Measurements from ENCODE around the gene XAGE1A. TPM values are rescaled to one million over a fixed set of nuclear protein-coding genes. Genes with fewer than 3 reads are reported as not detected.

The XAGE1A gene
- total RNA-seq, 1 experiment from 2014 or later = not detected

Other genes starting within 250 kb of the XAGE1A start
- not detected for gene XAGE2, start 126.8 kb upstream of the XAGE1A start, total RNA-seq (2021; ENCODE audit: unreplicated experiment)
- not detected for gene XAGE1B, start 21.3 kb downstream of the XAGE1A start, total RNA-seq (2021; ENCODE audit: unreplicated experiment)
- not detected for gene SSX7, start 159.1 kb downstream of the XAGE1A start, total RNA-seq (2021; ENCODE audit: unreplicated experiment)
- 0.31 TPM for gene SSX2, start 211.4 kb downstream of the XAGE1A start, total RNA-seq (2021; ENCODE audit: unreplicated experiment)